Neural cell (in vitro differentiated cells): Measurements from ENCODE around the gene SALL3.

Experiments used
- CTCF ChIP-seq: fragments of 450-650 bp; IDR thresholded peaks from 2 replicates; pipeline ENCODE4 v1.5.1; 2014; ENCODE audit warnings: antibody characterized with exemption, mild to moderate bottlenecking, moderate library complexity; ENCODE audit not compliant: poor library complexity, severe bottlenecking
- EZH2 ChIP-seq: fragments of 200-600, 300-800 bp; shearing (Covaris generic), sonication (generic); IDR thresholded peaks from 2 replicates; pipeline ENCODE4 v1.6.1; 2014; ENCODE audit warnings: antibody characterized with exemption, low read length, borderline replicate concordance, mild to moderate bottlenecking; ENCODE audit not compliant: insufficient read depth, poor library complexity, severe bottlenecking
- MXI1 ChIP-seq: fragments of 450-650 bp; conservative IDR thresholded peaks from 2 replicates; pipeline ENCODE4 v1.6.1; 2014; ENCODE audit warnings: antibody characterized with exemption, mild to moderate bottlenecking; ENCODE audit not compliant: poor library complexity, severe bottlenecking
- POLR2AphosphoS5 ChIP-seq: IDR thresholded peaks from 2 replicates; pipeline ENCODE4 v1.6.1; 2012
- SMC3 ChIP-seq: fragments of 450-650 bp; conservative IDR thresholded peaks from 2 replicates; pipeline ENCODE4 v1.6.1; 2014; ENCODE audit warnings: antibody characterized with exemption, mild to moderate bottlenecking, moderate library complexity; ENCODE audit not compliant: poor library complexity
- TAF1 ChIP-seq: IDR thresholded peaks from 2 replicates; pipeline ENCODE4 v1.6.1; 2012; ENCODE audit warnings: low read depth

GRCh38 chr18:78991446-78991845 lies 11.8 kb downstream of the SALL3 start:
- no peak for TF ChIP-seq CTCF
- TF ChIP-seq EZH2: no peak
- no peak for TF ChIP-seq MXI1
- no peak for TF ChIP-seq TAF1
- no peak for TF ChIP-seq POLR2AphosphoS5
- TF ChIP-seq SMC3: no peak
